ENCODE data around the gene CCR5AS.

Gene CCR5AS

GRCh38 chr3:46356909-46357308, 50.0 kb downstream of the CCR5AS start:
- ChIA-PET POLR2A (no interaction called here), CTCF (no interaction called here)
- Mint-ChIP-seq H3K4me1 (peaks cover 72% of the 10 kb centered on the region), H3K27ac (peak overlapping the region; percentile 28), H3K4me3 (no peak overlapping the region), H3K27me3 (no peaks in the 10 kb centered on the region), H3K9me3 (no peaks in the 10 kb centered on the region), H3K36me3 (ENCODE audit: low read depth) (no peaks in the 10 kb centered on the region)
- intact Hi-C loops (cut with micrococcal nuclease): no loop called here
- ATAC-seq (ENCODE audit: low read depth) (no peak), DNase-seq (no peak)
- no peak for TF ChIP-seq CTCF (IDR thresholded peaks at IDR 0.05)

GRCh38 chr3:46356276-46356675, 50.6 kb downstream of the CCR5AS start:
- ChIA-PET POLR2A (no interaction called here), CTCF (no interaction called here)
- TF ChIP-seq CTCF (IDR thresholded peaks at IDR 0.05): no peak
- H3K4me3 Mint-ChIP-seq: no peak overlapping the region
- no peak for DNase-seq
- no peaks in the 10 kb centered on the region for H3K36me3 Mint-ChIP-seq (ENCODE audit: low read depth)
- ATAC-seq (ENCODE audit: low read depth): no peak
- intact Hi-C loops (cut with micrococcal nuclease): no loop called here
- no peaks in the 10 kb centered on the region for H3K27me3 Mint-ChIP-seq
- H3K27ac Mint-ChIP-seq: no peak overlapping the region
- H3K9me3 Mint-ChIP-seq: no peaks in the 10 kb centered on the region
- peaks cover 71% of the 10 kb centered on the region for H3K4me1 Mint-ChIP-seq

GRCh38 chr3:46354984-46355383, 51.9 kb downstream of the CCR5AS start:
- POLR2A ChIA-PET: no interaction called here
- no peak overlapping the region for H3K27ac Mint-ChIP-seq
- intact Hi-C loops (cut with micrococcal nuclease): no loop called here
- ATAC-seq (ENCODE audit: low read depth) (no peak), DNase-seq (no peak)
- H3K9me3 Mint-ChIP-seq: no peaks in the 10 kb centered on the region
- no peak for TF ChIP-seq CTCF (IDR thresholded peaks at IDR 0.05)
- H3K36me3 Mint-ChIP-seq (ENCODE audit: low read depth): no peaks in the 10 kb centered on the region
- peaks cover 72% of the 10 kb centered on the region for H3K4me1 Mint-ChIP-seq
- CTCF ChIA-PET: interaction anchor here (1.6 kb wide), 1 partner anchor 78 kb away, joined by 4 read pairs; no protein-coding TSS in a partner anchor
- H3K27me3 Mint-ChIP-seq: no peaks in the 10 kb centered on the region
- H3K4me3 Mint-ChIP-seq: no peak overlapping the region

GRCh38 chr3:46354478-46354877, 52.4 kb downstream of the CCR5AS start:
- intact Hi-C loops (cut with micrococcal nuclease): no loop called here
- Mint-ChIP-seq H3K4me1 (peaks cover 72% of the 10 kb centered on the region), H3K36me3 (ENCODE audit: low read depth) (no peaks in the 10 kb centered on the region), H3K27ac (no peak overlapping the region), H3K27me3 (no peaks in the 10 kb centered on the region), H3K4me3 (no peak overlapping the region), H3K9me3 (no peaks in the 10 kb centered on the region)
- no peak for DNase-seq
- ATAC-seq (ENCODE audit: low read depth): no peak
- CTCF ChIA-PET: interaction anchor here (1.5 to 1.6 kb wide), 2 partner anchors 14 to 78 kb away, joined by 3 to 4 read pairs; no protein-coding TSS in a partner anchor
- TF ChIP-seq CTCF (IDR thresholded peaks at IDR 0.05): no peak
- POLR2A ChIA-PET: no interaction called here

DNA sequence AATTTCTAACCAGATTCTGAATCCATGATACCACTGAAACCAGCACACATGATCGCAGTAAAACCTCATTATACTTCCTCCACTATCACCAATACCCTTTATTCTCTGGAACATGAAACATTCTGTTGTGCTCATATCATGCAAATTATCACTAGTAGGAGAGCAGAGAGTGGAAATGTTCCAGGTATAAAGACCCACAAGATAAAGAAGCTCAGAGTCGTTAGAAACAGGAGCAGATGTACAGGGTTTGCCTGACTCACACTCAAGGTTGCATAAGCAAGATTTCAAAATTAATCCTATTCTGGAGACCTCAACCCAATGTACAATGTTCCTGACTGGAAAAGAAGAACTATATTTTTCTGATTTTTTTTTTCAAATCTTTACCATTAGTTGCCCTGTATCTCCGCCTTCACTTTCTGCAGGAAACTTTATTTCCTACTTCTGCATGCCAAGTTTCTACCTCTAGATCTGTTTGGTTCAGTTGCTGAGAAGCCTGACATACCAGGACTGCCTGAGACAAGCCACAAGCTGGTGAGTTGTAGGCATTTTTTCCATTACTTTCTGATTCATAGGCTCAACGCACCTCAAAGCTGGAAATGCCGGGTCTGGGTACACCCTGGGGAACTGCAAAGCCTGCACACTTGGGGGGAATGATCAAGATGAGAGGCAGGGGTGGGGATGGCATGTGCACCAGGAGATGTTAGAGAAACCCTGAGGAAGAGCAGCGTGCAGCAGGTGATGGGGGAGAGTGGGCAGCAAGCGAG, 53.0 kb downstream of the CCR5AS start, which contains the start of gene CCR2:
TSS of gene CCR2 (plus strand) at position 465 of the 764 bp plus-strand sequence. CDS start 3,417 bp downstream, outside the sequence.
- H3K27me3 Mint-ChIP-seq: no peaks in the 10 kb centered on the region
- CTCF ChIA-PET: interaction anchor here (0.6 to 1.6 kb wide), 4 partner anchors 15 to 415 kb away, joined by 3 to 4 read pairs (median 3); no protein-coding TSS in a partner anchor
- peak within 1 kb of the TSS; percentile 60 for H3K4me3 Mint-ChIP-seq
- no peaks in the 10 kb centered on the region for H3K9me3 Mint-ChIP-seq
- ATAC-seq (ENCODE audit: low read depth) (peak; percentile 47), DNase-seq (no peak)
- POLR2A ChIA-PET: no interaction called here
- H3K4me1 Mint-ChIP-seq: peaks cover 76% of the 10 kb centered on the region
- TF ChIP-seq CTCF (IDR thresholded peaks at IDR 0.05): no peak
- intact Hi-C loops (cut with micrococcal nuclease): no loop called here
- H3K36me3 Mint-ChIP-seq (ENCODE audit: low read depth): no peaks in the 10 kb centered on the region
- H3K27ac Mint-ChIP-seq: no peak within 1 kb of the TSS
